PC-3 (cell line): Measurements from ENCODE around the gene NLGN1.

ENCODE experiments used
- CTCF ChIP-seq: fragments of 300-600 bp; sonication (generic); conservative IDR thresholded peaks from 2 replicates; pipeline ENCODE4 v1.5.1; 2017; ENCODE audit warnings: antibody characterized with exemption, low read depth, mild to moderate bottlenecking, low read length
- EZH2 ChIP-seq: fragments of 300-600 bp; sonication (generic); IDR thresholded peaks from one replicate; pipeline ENCODE4 v1.6.1; 2017; ENCODE audit warnings: antibody characterized with exemption, mild to moderate bottlenecking, low read length; ENCODE audit not compliant: unreplicated experiment
- EZH2phosphoT487 ChIP-seq: fragments of 300-600 bp; sonication (generic); IDR thresholded peaks from 2 replicates; pipeline ENCODE4 v1.6.1; 2018; ENCODE audit warnings: mild to moderate bottlenecking, antibody characterized with exemption, low read length, borderline replicate concordance

- TF ChIP-seq CTCF (no peak), EZH2 (no peak), EZH2phosphoT487 (no peak)
Measured at GRCh38 chr3:173632945-173633344, 235.4 kb downstream of the NLGN1 start.
